ENCODE data around the gene MDC1. TPM values are rescaled to one million over a fixed set of nuclear protein-coding genes. Genes with fewer than 3 reads are reported as not detected.
"Not testable (repeated sequence)": the region's sequence is repeated elsewhere in the genome, so short reads cannot be mapped to it uniquely, and the experiment has no call there.

Gene MDC1
- total RNA-seq, 1 donor from 2014 or later: 24.5 TPM

DNA sequence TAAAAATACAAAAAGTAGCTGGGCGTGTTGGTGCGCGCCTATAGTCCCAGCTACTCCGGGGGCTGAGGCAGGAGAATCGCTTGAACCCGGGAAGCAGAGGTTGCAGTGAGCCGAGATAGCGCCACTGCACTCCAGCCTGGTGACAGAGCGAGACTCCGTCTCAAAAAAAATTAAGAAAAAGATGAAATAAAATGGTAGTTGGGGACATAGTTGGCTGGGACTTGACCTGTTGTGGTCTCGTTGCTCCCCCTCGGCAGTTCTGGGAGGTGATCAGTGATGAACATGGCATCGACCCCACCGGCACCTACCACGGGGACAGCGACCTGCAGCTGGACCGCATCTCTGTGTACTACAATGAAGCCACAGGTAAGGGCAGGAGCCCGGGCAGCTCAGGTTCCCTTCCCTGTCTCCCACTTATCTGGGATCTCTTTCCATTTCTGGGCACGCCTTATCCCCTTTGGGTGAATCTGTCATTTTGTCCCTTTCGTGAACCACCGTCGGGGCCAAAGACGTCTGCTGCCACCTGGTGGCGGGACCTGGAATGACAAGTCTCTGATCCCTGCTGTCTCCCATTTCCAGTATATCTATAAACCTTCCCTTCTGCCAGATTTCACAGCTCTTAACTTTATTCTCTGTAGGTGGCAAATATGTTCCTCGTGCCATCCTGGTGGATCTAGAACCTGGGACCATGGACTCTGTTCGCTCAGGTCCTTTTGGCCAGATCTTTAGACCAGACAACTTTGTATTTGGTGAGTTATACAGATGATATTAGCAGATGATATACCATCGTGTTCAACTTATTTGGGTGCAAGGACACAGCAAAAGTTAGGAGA, 5.4 kb upstream of the MDC1 start:
- Histone ChIP-seq H3K27me3 (ENCODE audit: low read depth) (no peaks in the 10 kb centered on the region), H3K4me3 (peak overlapping the region; percentile 93), H3K4me1 (peaks cover 46% of the 10 kb centered on the region), H3K27ac (peak overlapping the region; percentile 94), H3K36me3 (peaks cover 57% of the 10 kb centered on the region), H3K9me3 (no peaks in the 10 kb centered on the region)
- DNase-seq (peak; percentile 86), ATAC-seq (peak; percentile 28 to 47)
- intact Hi-C loops (cut with DNase I): loop anchor here (5.0 kb wide), 1 partner anchor 45 kb away; no protein-coding TSS in a partner anchor
- TF ChIP-seq, protein P1, sequence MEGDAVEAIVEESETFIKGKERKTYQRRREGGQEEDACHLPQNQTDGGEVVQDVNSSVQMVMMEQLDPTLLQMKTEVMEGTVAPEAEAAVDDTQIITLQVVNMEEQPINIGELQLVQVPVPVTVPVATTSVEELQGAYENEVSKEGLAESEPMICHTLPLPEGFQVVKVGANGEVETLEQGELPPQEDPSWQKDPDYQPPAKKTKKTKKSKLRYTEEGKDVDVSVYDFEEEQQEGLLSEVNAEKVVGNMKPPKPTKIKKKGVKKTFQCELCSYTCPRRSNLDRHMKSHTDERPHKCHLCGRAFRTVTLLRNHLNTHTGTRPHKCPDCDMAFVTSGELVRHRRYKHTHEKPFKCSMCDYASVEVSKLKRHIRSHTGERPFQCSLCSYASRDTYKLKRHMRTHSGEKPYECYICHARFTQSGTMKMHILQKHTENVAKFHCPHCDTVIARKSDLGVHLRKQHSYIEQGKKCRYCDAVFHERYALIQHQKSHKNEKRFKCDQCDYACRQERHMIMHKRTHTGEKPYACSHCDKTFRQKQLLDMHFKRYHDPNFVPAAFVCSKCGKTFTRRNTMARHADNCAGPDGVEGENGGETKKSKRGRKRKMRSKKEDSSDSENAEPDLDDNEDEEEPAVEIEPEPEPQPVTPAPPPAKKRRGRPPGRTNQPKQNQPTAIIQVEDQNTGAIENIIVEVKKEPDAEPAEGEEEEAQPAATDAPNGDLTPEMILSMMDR (IDR thresholded peaks at IDR 0.05): peak; percentile 97

DNA sequence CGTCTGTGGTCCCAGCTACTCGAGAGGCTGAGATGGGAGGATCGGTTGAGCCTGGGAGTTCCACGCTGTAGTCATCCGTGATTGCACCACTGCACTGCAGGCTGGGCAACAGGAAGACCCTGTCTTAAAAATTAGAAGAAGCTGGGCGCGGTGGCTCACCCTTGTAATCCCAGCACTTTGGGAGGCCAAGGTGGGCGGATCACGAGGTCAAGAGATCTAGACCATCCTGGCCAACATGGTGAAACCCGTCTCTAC, 4.9 kb upstream of the MDC1 start:
- peak overlapping the region; percentile 94 for H3K27ac ChIP-seq
- H3K27me3 ChIP-seq (ENCODE audit: low read depth); ATAC-seq; H3K9me3 ChIP-seq: not testable (repeated sequence)
- peaks cover 52% of the 10 kb centered on the region for H3K36me3 ChIP-seq
- intact Hi-C loops (cut with DNase I): loop anchor here (5.0 kb wide), 1 partner anchor 45 kb away; no protein-coding TSS in a partner anchor
- peak overlapping the region; percentile 93 for H3K4me3 ChIP-seq
- peak; percentile 69 for DNase-seq
- H3K4me1 ChIP-seq: peaks cover 46% of the 10 kb centered on the region

DNA sequence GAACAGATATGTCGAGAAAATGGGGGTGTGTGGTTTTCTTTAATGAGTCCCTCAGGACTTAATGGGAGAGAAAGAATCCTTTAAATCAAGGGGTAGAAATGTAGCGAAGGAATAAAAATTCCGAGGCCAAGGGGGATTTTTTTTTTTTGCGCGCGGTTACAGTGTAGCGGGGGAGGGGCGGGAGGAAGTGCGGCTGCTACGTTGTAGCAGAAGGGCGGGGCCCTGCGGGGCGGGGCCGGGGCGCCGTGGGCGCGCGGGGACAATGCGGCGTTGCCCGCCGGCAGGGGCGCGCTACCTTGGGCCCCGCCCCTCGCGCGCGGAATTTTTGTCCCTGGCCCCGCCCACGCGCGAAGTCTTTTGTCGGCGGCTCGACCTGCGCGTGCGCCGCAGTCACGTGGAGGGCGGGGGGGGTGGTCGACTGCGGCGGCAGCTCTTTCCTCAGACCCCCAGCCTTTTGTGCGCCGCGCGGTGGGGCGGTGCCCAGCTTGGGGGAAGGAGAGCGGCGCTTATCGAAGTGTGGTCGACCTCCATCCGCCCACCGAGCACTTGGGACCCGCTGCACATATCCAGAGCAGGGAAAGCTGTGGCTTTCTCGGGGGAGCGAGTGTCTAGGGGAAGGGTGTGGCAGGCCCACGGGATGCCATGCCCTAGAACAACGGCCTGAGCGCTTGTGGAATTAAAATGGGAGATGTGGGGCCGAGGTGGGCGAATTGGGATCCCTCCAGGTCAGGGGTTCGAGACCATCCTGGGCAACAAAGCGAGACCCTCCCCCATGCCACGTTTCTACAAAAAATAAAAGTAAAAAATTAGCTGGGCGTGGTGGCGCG, 4.3 kb upstream of the MDC1 start:
- ATAC-seq (peak; percentile 85 to 88), DNase-seq (peak; percentile 94)
- TF ChIP-seq, protein P1 (IDR thresholded peaks at IDR 0.05): peak; percentile 60
- Histone ChIP-seq H3K27me3 (ENCODE audit: low read depth) (no peaks in the 10 kb centered on the region), H3K27ac (peak overlapping the region; percentile 94), H3K9me3 (no peaks in the 10 kb centered on the region), H3K36me3 (peaks cover 47% of the 10 kb centered on the region), H3K4me1 (peaks cover 50% of the 10 kb centered on the region), H3K4me3 (peak overlapping the region; percentile 93)
- intact Hi-C loops (cut with DNase I): loop anchor here (5.0 kb wide), 1 partner anchor 44 kb away; no protein-coding TSS in a partner anchor

DNA sequence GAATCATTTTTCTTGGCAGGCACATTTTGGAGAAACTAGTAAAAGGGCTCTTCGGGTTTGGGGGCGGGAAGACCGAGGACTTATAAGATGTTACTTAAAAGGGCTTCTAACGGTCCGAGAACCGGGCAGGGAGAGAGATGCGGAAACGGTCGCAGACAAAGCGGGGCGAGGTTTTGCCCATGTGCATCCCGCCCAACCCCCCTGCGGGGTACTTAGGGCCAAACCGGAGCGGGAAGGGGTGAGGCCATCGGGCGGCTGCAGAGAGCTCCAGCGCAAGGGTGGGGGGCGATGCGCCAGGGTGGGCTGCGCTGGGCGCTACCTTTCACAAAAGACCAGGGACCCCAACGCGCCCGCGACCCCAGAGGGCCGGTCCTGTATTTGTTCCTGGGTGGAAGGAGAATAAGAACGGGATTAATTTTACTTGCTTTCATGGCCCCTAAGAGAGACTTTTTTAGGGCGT, 3.7 kb upstream of the MDC1 start:
- TF ChIP-seq, protein P1 (IDR thresholded peaks at IDR 0.05): no peak
- intact Hi-C loops (cut with DNase I): loop anchor here (5.0 kb wide), 1 partner anchor 43 kb away; no protein-coding TSS in a partner anchor
- peak; percentile 37 to 42 for ATAC-seq

DNA sequence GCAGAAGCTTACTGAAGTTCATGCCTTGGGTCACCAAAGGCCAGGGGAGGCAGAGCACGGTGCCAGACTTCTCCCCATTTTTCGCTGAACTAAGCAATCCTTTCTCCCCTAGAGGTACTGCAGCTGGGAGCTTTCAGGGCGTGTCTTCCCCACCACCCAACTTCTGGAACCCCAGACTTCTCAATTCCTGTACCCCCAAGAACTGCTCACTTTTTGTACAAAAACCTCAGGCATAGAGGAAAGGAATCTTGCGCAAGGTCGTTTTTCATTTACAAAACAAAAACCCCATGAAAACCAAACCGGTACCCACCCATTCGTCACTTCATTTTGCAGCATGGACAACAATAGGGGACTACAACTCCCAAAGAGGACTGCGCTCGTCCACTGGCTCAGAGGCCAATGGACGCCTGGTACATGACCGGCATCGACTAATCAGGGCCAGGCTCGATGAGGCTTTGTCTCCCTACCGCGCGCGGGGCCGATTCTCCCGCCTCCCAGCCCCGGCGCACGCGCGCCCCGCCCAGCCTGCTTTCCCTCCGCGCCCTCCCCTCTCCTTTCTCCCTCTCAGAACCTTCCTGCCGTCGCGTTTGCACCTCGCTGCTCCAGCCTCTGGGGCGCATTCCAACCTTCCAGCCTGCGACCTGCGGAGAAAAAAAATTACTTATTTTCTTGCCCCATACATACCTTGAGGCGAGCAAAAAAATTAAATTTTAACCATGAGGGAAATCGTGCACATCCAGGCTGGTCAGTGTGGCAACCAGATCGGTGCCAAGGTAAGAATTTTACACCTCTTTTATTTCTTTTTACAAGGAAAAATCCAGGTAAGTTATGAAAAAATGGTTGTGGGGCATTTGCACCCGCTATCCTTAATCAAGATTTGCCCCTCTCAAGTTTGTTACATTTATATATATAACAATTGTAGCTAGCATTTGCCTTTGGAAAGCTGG, 3.0 kb upstream of the MDC1 start, which contains the start of gene TUBB:
Gene TUBB, plus strand, starts transcription at position 562 of the 947 bp plus-strand sequence. Its CDS starts 155 bp downstream, at position 717.
- Histone ChIP-seq H3K4me1 (peaks cover 54% of the 10 kb centered on the region), H3K36me3 (peaks cover 36% of the 10 kb centered on the region), H3K4me3 (peak within 1 kb of the TSS; percentile 93), H3K9me3 (no peaks in the 10 kb centered on the region), H3K27me3 (ENCODE audit: low read depth) (no peaks in the 10 kb centered on the region), H3K27ac (peak within 1 kb of the TSS; percentile 94)
- peak; percentile 98 for DNase-seq
- peak; percentile 83 to 88 for ATAC-seq
- TF ChIP-seq, protein P1 (IDR thresholded peaks at IDR 0.05): no peak
- intact Hi-C loops (cut with DNase I): loop anchor here (5.0 kb wide), 1 partner anchor 43 kb away; no protein-coding TSS in a partner anchor

More for the DNA sequence above, 3.7 kb upstream of the MDC1 start:
- DNase-seq: peak; percentile 86
- Histone ChIP-seq H3K36me3 (peaks cover 40% of the 10 kb centered on the region), H3K9me3 (no peaks in the 10 kb centered on the region), H3K4me3 (peak overlapping the region; percentile 93), H3K27me3 (ENCODE audit: low read depth) (no peaks in the 10 kb centered on the region), H3K27ac (peak overlapping the region; percentile 94), H3K4me1 (peaks cover 54% of the 10 kb centered on the region)

Measured in lower lobe of right lung (tissue), 2 donors.